NCI-H1048 (cell line): ENCODE data around the gene DCAF11.

Experiments
- DNase-seq: peaks from one replicate; lab custom pipeline; 2025; lab: John Stamatoyannopoulos, UW

The DCAF11 gene

DNA sequence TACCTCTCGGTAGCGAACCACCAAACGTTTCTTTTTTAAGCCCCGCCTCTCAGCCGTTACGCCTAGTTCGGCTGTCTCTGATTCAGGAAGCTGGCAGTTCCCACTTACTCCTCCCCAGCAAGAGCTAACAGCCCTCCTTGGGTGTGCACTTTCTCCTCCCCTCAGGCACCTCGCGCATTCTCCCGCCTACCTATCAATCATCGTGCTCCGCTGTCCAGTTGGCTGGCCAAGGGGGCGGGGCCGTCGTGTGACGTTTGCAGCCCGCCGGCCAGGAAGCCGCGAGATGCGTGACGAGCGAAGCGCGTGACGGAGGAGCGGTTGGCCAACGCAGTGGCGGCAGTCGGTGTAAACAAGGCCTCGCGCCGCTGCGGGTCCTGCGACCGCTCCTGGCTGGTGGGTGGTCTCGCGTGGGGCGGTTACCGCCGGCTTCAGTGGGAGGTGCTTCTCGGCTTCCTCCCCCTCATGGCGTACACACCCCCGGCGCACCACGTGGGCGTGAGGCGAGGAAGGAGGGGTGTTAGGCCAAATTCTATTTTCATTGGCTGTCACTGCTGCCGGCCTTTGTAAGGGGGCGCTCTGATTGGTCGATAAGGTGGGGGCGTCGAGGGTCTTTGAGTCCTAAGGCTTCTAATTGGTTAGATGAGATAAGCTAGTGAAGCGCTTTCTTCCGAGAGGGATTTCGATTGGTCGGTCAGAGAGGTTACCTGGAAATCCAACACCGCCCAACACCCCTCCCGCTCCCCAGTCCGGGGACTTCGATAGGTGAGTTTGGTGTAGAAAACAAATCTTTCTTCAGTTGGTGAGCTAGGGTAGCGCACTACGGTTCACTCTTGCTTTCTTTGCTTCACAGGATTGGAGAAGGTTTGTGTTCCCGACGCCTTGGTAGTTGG, at the start of gene DCAF11, which contains the start of gene NRL:
TSS of gene DCAF11 (plus strand) at position 246 of the 890 bp plus-strand sequence. CDS start 818 bp downstream, outside the sequence.
TSS of gene NRL (minus strand) at position 418 of the 890 bp plus-strand sequence. CDS start 32,101 bp downstream, outside the sequence.
- DNase-seq: peak; percentile 96

- no peak for DNase-seq
Observed at GRCh38 chr14:24064856-24065255, 49.7 kb upstream of the DCAF11 start.

GRCh38 chr14:24065408-24065807, 49.2 kb upstream of the DCAF11 start:
- no peak for DNase-seq

- no peak for DNase-seq
Observed at GRCh38 chr14:24066496-24067132, 48.0 kb upstream of the DCAF11 start.

- DNase-seq: no peak
Observed at GRCh38 chr14:24067133-24068082, 47.2 kb upstream of the DCAF11 start.

- DNase-seq: no peak
Observed at GRCh38 chr14:24068711-24069410, 45.7 kb upstream of the DCAF11 start.

- DNase-seq: no peak
Observed at GRCh38 chr14:24069411-24069735, 45.2 kb upstream of the DCAF11 start.

DNA sequence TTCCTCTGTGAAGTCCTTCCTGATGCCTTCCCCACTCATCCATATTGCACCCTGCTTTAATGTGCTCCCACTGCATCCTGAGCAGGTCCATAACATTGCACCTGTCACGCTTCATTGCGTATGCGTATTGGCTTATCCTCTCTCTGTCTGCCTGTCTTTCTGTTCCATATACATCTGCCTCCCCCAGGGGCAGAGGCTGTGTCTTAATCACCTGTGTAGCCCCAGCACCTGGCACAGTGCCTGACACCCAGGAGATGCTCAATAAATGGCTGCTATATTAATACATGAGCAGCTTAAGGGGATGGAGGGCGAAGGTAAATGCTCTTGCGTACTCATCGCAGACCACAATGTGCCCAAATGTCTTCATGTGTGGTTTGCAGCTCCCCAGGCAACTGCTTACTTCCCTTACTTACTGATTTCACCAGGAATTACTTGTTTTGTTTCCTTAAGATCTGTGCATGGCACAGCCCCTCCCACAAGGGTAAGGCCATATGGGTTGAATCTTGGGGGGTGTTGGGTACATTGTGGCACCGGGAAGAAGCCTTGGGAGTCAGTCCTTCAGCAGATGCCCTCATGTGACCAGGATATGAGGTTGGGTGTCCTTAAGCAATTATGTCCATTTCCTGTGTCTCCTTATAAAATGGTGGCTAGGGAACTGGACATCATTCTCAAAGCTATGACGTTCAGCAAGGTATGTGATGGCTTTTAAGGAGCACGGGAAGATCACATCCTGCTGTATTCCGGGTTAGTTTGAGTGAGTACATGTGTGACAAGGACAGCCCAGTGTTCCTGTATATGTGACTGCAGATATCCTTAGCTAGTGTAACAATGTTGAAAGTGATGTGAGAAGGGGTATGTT, 44.1 kb upstream of the DCAF11 start:
- no peak for DNase-seq

- DNase-seq: no peak
Observed at GRCh38 chr14:24071144-24071697, 43.4 kb upstream of the DCAF11 start, which contains the start of gene CPNE6. Gene CPNE6, plus strand, starts transcription at chr14:24071562. Its CDS starts 1,375 bp downstream, at chr14:24072937.

DNA sequence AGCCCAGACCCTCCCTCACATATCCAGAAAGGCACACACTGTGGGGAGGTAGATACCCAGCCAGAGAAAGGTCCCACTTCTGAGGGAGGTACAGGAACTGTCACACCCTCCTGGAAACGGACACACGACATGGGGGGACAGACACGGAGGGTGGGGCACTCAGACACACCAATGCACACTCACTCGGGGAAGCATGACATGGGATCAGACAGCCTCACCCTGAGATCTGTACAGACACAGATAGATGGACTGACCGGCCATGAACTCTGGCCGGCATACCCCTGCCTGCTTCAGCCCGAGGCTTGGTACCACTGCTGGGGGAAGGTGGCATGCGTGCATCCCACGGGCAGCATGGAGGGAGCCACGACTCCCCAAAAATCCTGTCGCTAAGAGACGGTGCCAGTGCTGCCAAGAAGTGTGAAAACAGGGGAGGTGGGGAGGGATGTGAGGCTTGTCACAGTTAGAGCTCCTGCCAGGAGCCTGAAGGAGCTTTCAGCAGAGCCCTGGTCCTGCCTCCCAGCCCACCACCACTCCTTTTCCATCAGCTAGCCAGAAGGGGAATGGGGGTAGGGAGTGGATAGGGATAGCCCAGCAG, 42.6 kb upstream of the DCAF11 start:
- no peak for DNase-seq

DNA sequence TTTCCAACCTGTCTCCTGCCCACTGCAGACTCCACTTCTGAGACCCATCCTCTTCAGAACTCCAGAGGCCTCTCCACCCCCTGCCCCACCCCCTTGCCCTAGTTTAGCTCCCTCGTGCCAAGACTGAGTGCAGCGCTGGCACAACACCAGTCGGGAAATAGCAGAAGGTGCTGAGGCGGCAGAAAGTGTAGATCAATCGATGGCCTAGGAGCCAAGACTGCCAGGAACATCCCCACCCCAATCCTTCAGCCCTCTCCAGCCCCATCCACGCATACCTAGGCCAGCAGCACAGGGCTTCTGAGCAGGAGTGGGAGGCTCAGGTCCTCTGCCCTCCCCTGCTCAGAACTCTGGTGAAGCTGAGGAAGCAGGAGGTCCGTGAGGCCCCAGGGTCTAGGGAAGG, 42.1 kb upstream of the DCAF11 start:
- DNase-seq: no peak

- no peak for DNase-seq
Observed at GRCh38 chr14:24072881-24073877, 41.4 kb upstream of the DCAF11 start.

- DNase-seq: no peak
Observed at GRCh38 chr14:24074625-24075484, 39.7 kb upstream of the DCAF11 start.

DNA sequence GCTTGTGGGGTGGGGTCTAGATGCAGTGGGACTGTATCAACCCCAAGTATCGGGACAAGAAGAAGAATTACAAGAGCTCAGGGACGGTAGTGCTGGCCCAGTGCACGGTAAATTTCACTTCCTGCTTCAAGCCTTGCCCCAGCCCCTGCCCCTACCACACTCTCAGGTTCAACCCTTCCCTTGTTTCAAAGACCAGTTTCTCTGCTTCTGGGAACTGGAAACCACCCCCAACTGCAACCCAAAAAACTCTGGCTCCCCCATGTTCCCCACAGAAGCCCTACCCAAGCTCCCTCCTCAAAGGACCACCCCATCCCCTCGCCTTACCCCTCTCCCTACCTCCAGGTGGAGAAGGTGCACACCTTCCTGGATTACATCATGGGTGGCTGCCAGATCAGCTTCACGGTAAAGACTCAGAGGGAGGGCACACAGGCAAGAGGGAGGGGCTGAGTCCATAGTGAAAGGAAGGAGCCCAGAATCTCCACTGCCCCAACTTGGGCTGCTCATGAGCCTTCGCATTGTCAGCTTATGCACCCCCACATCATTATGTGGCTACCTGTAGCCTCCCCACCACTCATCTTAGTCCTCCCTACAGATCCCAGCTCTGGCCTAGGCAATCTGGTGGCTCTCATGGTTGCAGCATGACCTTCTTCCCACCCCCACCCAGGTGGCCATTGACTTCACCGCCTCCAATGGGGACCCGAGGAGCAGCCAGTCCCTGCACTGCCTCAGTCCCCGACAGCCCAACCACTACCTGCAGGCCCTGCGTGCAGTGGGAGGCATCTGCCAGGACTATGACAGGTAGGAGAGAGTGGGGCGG, 38.9 kb upstream of the DCAF11 start:
- DNase-seq: no peak

DNA sequence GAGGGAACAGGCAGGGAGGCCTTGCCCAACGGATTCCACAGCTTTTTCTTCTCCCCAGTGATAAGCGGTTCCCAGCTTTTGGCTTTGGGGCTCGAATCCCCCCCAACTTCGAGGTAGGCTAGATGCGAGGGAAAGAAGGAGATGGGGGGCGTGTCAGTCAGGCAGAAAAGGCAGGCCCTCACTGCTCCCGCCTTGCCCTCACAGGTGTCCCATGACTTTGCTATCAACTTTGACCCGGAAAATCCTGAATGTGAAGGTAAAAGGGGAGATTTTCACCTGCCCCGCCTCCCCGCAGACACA, 38.3 kb upstream of the DCAF11 start:
- DNase-seq: no peak

DNA sequence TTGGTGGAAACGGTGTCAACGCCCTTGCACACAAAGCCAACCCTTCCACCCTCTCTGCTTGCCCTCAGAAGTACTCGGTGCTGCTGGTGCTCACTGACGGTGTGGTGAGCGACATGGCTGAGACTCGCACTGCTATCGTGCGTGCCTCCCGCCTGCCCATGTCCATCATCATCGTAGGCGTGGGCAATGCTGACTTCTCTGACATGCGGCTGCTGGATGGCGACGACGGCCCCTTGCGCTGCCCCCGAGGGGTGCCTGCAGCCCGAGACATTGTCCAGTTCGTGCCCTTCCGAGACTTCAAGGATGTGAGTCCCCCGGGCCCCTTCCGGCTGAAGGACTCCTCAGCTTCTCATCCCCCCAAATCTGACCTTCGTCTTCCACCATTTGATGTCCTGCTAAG, 37.5 kb upstream of the DCAF11 start:
- DNase-seq: no peak

DNA sequence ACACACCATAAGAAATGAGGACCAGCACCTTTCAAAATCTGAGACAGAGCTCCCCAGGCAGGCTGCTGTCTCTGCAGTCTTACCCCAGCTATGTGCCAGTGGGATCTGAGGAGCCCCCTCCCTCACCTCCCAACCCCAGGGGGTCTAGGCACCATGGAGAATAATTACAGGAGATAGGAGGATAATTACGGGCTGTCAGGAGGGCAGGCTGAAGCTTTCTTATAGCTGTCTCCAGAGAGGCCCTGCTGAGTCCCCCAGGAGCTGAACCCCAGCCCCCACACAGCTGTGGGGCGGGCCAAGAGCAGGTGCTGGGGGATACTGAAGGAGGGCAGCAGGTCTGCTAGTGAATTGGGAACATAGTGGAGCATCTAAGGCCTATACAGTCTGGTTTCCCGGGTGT, 36.4 kb upstream of the DCAF11 start:
- no peak for DNase-seq
